Measurements from ENCODE around the gene PAIP1.
"Not testable (repeated sequence)": the region's sequence is repeated elsewhere in the genome, so short reads cannot be mapped to it uniquely, and the experiment has no call there.

The PAIP1 gene

GRCh38 chr5:43601454-43602260, 44.8 kb upstream of the PAIP1 start:
- peak; percentile 68 for DNase-seq (ENCODE audit: low read depth)
- TF ChIP-seq POLR2A (IDR thresholded peaks at IDR 0.05; ENCODE audit: extremely low read depth, insufficient read length) (no peak), MAX (IDR thresholded peaks at IDR 0.05; ENCODE audit: low read depth, low read length) (peak; percentile 23; the same call in 1 of the 2 replicates), CTCF (IDR thresholded peaks at IDR 0.05; ENCODE audit: low read depth, low read length) (no peak), MYC (IDR thresholded peaks at IDR 0.05; ENCODE audit: low read depth, low read length) (no peak; the same call in 1 of the 2 replicates)
- H3K4me3 ChIP-seq (ENCODE audit: low read depth, low read length), result peak overlapping the region; percentile 75

- H3K4me3 ChIP-seq (ENCODE audit: low read depth, low read length); DNase-seq (ENCODE audit: low read depth): not testable (repeated sequence)
These were observed 42.0 kb upstream of the PAIP1 start for GRCh38 chr5:43598927-43599326.

GRCh38 chr5:43592363-43592762, 35.5 kb upstream of the PAIP1 start:
- DNase-seq (ENCODE audit: low read depth), result no peak
- TF ChIP-seq POLR2A (IDR thresholded peaks at IDR 0.05; ENCODE audit: extremely low read depth, insufficient read length) (no peak), MAX (IDR thresholded peaks at IDR 0.05; ENCODE audit: low read depth, low read length) (no peak), MYC (IDR thresholded peaks at IDR 0.05; ENCODE audit: low read depth, low read length) (no peak), CTCF (IDR thresholded peaks at IDR 0.05; ENCODE audit: low read depth, low read length) (no peak)
- no peak overlapping the region for H3K4me3 ChIP-seq (ENCODE audit: low read depth, low read length)

- no peak overlapping the region for H3K4me3 ChIP-seq (ENCODE audit: low read depth, low read length)
- TF ChIP-seq CTCF (IDR thresholded peaks at IDR 0.05; ENCODE audit: low read depth, low read length), result no peak
- TF ChIP-seq POLR2A (IDR thresholded peaks at IDR 0.05; ENCODE audit: extremely low read depth, insufficient read length), result no peak
- TF ChIP-seq MYC (IDR thresholded peaks at IDR 0.05; ENCODE audit: low read depth, low read length), result no peak
- TF ChIP-seq MAX (IDR thresholded peaks at IDR 0.05; ENCODE audit: low read depth, low read length), result no peak
- DNase-seq (ENCODE audit: low read depth), result no peak
These were observed 33.8 kb upstream of the PAIP1 start for GRCh38 chr5:43590700-43591099.

GRCh38 chr5:43589310-43589709, 32.4 kb upstream of the PAIP1 start:
- no peak overlapping the region for H3K4me3 ChIP-seq (ENCODE audit: low read depth, low read length)
- DNase-seq (ENCODE audit: low read depth), result no peak
- no peak for TF ChIP-seq MAX (IDR thresholded peaks at IDR 0.05; ENCODE audit: low read depth, low read length)
- TF ChIP-seq POLR2A (IDR thresholded peaks at IDR 0.05; ENCODE audit: extremely low read depth, insufficient read length), result no peak
- no peak for TF ChIP-seq MYC (IDR thresholded peaks at IDR 0.05; ENCODE audit: low read depth, low read length)
- TF ChIP-seq CTCF (IDR thresholded peaks at IDR 0.05; ENCODE audit: low read depth, low read length), result no peak

- TF ChIP-seq CTCF (IDR thresholded peaks at IDR 0.05; ENCODE audit: low read depth, low read length) (no peak), MAX (IDR thresholded peaks at IDR 0.05; ENCODE audit: low read depth, low read length) (no peak), MYC (IDR thresholded peaks at IDR 0.05; ENCODE audit: low read depth, low read length) (no peak), POLR2A (IDR thresholded peaks at IDR 0.05; ENCODE audit: extremely low read depth, insufficient read length) (no peak)
- no peak for DNase-seq (ENCODE audit: low read depth)
- no peak overlapping the region for H3K4me3 ChIP-seq (ENCODE audit: low read depth, low read length)
These were observed 32.0 kb upstream of the PAIP1 start for GRCh38 chr5:43588842-43589241.
